ENCODE measurements around the gene GNAZ. TPM values are rescaled to one million over a fixed set of nuclear protein-coding genes. Genes with fewer than 3 reads are reported as not detected.

Gene GNAZ
- total RNA-seq, 2 experiments from 2014 or later: 0.21 to 0.26 TPM

DNA sequence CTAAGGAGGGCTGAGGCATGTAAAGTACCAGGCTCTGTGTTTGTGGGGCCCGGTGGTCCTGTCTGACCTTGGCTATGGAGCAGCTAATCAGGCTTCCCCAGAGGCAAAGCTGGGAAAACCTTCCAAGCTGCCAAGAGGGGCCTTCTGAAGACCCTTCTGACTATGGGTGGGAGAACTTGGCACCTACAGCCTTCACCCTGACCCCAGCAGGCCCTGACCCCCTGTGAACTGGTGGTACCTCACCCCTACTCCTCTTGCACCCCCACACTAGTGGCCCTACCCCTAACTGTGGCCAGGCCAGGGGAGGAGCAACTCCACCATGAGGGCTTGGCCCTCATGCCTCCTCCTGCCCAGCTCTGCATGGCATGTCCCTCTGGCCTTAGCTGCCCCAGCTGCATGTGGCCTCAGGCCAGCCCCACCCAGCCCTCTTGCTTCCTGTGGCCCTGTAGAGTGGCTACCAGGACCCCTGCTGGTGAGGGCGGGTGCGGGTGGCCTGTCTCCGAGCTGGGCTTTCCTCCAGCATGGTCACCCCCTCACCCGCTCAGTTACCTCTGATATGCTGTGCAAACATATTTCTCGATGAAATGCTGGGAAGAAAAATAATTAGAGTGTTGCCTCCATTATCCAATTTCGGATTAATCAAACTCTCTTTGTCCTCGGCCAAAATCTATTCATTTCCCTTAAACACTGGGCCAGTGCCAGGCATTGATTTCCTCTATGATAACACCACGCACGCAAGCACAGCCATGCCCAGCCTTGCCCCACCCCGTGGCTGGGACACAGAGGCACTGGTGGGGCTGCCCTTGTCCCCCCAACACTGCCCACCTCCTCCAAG, 7.5 kb downstream of the GNAZ start:
- H3K27ac Mint-ChIP-seq: no peak overlapping the region
- H3K4me1 Mint-ChIP-seq (ENCODE audit: low read depth): peaks cover 10% of the 10 kb centered on the region
- CTCF ChIA-PET: interaction anchor here (0.6 kb wide), 1 partner anchor 102 kb away, joined by 3 read pairs; the partner anchor contains the start of gene BCR
- POLR2A ChIA-PET: no interaction called here
- H3K36me3 Mint-ChIP-seq (ENCODE audit: low read depth): no peaks in the 10 kb centered on the region
- no peaks in the 10 kb centered on the region for H3K9me3 Mint-ChIP-seq (ENCODE audit: insufficient read depth)
- DNase-seq (no peak), ATAC-seq (no peak)
- H3K4me3 Mint-ChIP-seq: no peak overlapping the region
- peaks cover 16% of the 10 kb centered on the region for H3K27me3 Mint-ChIP-seq (ENCODE audit: low read depth)

DNA sequence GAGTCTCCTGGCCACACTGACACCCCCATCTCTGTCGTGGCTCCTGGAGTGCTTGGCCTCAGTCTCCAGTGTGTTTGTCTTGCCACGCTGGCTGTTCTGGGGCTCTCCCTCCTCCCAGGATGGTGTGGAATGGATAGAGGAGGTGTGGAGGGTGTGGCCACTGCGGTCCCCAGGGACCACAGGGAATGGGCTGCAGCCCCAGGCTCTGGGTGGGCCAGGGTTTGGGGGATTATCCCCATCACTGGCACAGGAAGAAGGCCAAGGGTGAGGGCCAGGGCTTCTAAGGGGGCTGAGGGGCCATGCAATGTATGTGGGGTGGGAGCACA, 8.1 kb downstream of the GNAZ start:
- no peaks in the 10 kb centered on the region for H3K36me3 Mint-ChIP-seq (ENCODE audit: low read depth)
- ATAC-seq (no peak), DNase-seq (no peak)
- H3K4me1 Mint-ChIP-seq (ENCODE audit: low read depth): peaks cover 10% of the 10 kb centered on the region
- H3K4me3 Mint-ChIP-seq: no peak overlapping the region
- ChIA-PET POLR2A (no interaction called here), CTCF (no interaction called here)
- no peak overlapping the region for H3K27ac Mint-ChIP-seq
- peaks cover 14% of the 10 kb centered on the region for H3K27me3 Mint-ChIP-seq (ENCODE audit: low read depth)
- H3K9me3 Mint-ChIP-seq (ENCODE audit: insufficient read depth): no peaks in the 10 kb centered on the region

DNA sequence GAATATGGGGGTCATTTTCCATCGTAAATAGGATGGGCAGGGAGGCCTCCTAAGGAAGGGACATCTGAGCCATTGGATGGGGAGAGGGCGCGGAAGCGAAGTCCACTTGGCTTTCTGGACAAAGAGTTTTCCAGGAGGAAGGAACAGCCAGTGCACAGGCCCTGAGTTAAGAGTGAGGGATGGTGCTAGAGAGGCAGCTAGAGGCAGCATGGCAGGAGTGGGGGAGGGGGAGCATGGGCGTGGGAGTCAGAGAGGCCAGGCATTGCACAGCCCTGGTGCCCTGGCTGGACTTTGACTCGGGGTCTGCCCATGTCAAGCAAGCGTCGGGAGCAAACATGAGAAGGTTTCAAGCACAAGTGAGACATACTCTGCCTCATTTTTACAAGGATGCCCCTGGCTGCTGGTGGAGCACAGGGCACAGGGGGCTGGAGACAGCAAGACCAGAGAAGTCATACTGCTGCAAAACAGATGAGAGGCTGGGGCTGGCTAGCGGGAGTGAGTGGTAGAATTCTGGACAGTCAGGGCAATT, 9.0 kb downstream of the GNAZ start:
- POLR2A ChIA-PET: no interaction called here
- H3K4me3 Mint-ChIP-seq: no peak overlapping the region
- ATAC-seq (no peak), DNase-seq (no peak)
- H3K27me3 Mint-ChIP-seq (ENCODE audit: low read depth): peaks cover 12% of the 10 kb centered on the region
- peaks cover 10% of the 10 kb centered on the region for H3K4me1 Mint-ChIP-seq (ENCODE audit: low read depth)
- CTCF ChIA-PET: no interaction called here
- no peaks in the 10 kb centered on the region for H3K9me3 Mint-ChIP-seq (ENCODE audit: insufficient read depth)
- no peaks in the 10 kb centered on the region for H3K36me3 Mint-ChIP-seq (ENCODE audit: low read depth)
- H3K27ac Mint-ChIP-seq: no peak overlapping the region

DNA sequence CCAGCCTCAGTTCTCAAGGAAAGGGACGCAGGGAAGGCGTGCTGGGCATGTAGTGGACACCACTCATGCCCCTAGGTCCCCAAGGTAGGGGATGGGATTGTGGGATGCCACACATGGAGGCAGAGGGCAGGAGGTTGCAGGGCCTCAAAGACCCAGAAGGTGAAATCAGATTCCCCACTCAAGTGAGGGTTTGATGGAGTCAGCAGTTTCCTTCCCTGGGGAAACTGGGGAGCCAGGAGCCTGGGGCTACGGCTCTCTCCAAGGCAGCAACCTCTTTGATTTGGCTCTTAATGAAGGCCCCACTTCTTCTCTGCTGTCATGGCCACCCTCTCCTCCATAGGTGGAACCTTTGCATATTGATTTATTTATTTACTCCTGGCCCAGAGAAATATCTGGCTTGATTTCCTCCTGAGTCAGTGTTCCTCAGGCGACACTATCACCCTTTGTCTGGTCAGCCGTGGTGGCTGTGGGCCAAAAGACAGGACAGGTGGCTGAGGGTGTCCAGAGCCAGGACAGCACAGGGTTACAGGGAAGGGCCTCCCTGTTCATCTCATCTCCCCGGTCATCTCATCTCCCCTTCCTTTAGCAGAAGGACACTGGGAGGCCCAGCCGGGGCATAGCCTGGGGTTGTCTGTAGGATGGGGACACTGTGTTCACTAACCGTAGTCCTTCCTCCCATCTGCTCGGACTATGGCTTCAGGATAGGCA, 9.6 kb downstream of the GNAZ start:
- DNase-seq (no peak), ATAC-seq (no peak)
- Mint-ChIP-seq H3K4me1 (ENCODE audit: low read depth) (peaks cover 10% of the 10 kb centered on the region), H3K4me3 (no peak overlapping the region), H3K36me3 (ENCODE audit: low read depth) (no peaks in the 10 kb centered on the region), H3K27me3 (ENCODE audit: low read depth) (peaks cover 9% of the 10 kb centered on the region), H3K27ac (no peak overlapping the region), H3K9me3 (ENCODE audit: insufficient read depth) (no peaks in the 10 kb centered on the region)
- ChIA-PET POLR2A (no interaction called here), CTCF (no interaction called here)

DNA sequence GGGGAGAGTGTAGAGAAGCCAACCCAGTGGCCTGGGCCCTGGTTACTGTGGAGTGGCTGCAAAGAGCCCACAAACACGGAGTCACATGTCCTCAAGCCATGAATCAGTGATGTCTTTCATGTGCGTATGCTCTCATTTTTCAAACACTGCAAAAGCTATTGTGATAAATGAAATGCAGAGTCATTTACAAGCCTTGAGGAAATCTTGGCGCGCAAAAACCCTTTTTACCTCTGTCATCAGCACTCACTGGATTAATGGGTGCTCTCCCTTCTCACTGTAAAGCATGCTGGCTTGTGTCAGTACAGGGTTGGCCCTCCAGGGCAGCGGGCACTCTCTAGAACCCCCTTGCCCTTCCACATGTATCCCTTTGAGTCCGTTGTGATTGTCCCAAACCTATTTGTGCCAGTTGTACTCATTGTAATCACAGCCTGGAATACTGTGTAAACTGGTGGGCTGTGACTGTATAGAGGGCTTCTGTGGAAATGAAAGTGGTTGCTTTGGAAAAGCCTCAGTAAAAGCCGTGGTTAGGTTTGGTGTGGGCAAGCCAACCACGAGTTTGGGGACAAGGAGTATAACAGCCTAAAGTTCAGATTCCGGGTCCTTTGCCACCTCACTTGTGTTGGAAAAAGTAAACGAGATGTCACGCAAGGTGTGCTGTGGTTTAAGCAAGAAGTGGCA, 10.4 kb downstream of the GNAZ start:
- Mint-ChIP-seq H3K4me3 (no peak overlapping the region), H3K27ac (no peak overlapping the region), H3K4me1 (ENCODE audit: low read depth) (peaks cover 10% of the 10 kb centered on the region), H3K9me3 (ENCODE audit: insufficient read depth) (no peaks in the 10 kb centered on the region), H3K36me3 (ENCODE audit: low read depth) (no peaks in the 10 kb centered on the region), H3K27me3 (ENCODE audit: low read depth) (peaks cover 13% of the 10 kb centered on the region)
- ChIA-PET POLR2A (no interaction called here), CTCF (no interaction called here)
- peak; percentile 21 for ATAC-seq
- no peak for DNase-seq

GRCh38 chr22:23082534-23083314, 12.4 kb downstream of the GNAZ start:
- POLR2A ChIA-PET: no interaction called here

GRCh38 chr22:23083315-23084021, 13.1 kb downstream of the GNAZ start:
- Mint-ChIP-seq H3K9me3 (ENCODE audit: insufficient read depth) (no peaks in the 10 kb centered on the region), H3K4me3 (no peak overlapping the region), H3K27ac (no peak overlapping the region), H3K4me1 (ENCODE audit: low read depth) (peaks cover 21% of the 10 kb centered on the region), H3K36me3 (ENCODE audit: low read depth) (no peaks in the 10 kb centered on the region), H3K27me3 (ENCODE audit: low read depth) (peaks cover 15% of the 10 kb centered on the region)
- POLR2A ChIA-PET: no interaction called here
- CTCF ChIA-PET: no interaction called here
- ATAC-seq (no peak), DNase-seq (no peak)

More at GRCh38 chr22:23082534-23083314, 12.4 kb downstream of the GNAZ start:
- CTCF ChIA-PET: no interaction called here
- DNase-seq: no peak
- Mint-ChIP-seq H3K27ac (no peak overlapping the region), H3K9me3 (ENCODE audit: insufficient read depth) (no peaks in the 10 kb centered on the region), H3K4me3 (no peak overlapping the region), H3K36me3 (ENCODE audit: low read depth) (no peaks in the 10 kb centered on the region), H3K4me1 (ENCODE audit: low read depth) (peaks cover 14% of the 10 kb centered on the region), H3K27me3 (ENCODE audit: low read depth) (peaks cover 15% of the 10 kb centered on the region)
- ATAC-seq: no peak

GRCh38 chr22:23084453-23085350, 14.4 kb downstream of the GNAZ start:
- ChIA-PET POLR2A (no interaction called here), CTCF (no interaction called here)
- DNase-seq (no peak), ATAC-seq (no peak)
- H3K36me3 Mint-ChIP-seq (ENCODE audit: low read depth): no peaks in the 10 kb centered on the region
- peaks cover 27% of the 10 kb centered on the region for H3K4me1 Mint-ChIP-seq (ENCODE audit: low read depth)
- H3K9me3 Mint-ChIP-seq (ENCODE audit: insufficient read depth): no peaks in the 10 kb centered on the region
- no peak overlapping the region for H3K4me3 Mint-ChIP-seq
- peaks cover 15% of the 10 kb centered on the region for H3K27me3 Mint-ChIP-seq (ENCODE audit: low read depth)
- H3K27ac Mint-ChIP-seq: no peak overlapping the region

DNA sequence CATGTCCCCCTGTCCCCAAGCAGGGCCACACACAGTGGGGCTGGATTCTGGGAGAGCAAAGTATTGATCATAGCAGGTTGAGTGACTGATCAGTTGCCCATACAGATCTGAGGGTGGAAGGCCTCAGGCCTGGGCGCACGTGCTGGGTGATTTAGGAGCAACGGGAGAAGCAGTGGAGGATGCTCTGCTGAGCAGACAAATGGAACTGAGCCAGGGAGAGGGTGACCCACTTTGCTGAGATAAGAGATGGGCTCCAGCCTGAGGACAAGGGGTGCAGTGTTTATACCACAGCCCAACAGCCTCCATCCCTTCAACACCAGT, 15.0 kb downstream of the GNAZ start:
- no peak for DNase-seq
- H3K9me3 Mint-ChIP-seq (ENCODE audit: insufficient read depth): no peaks in the 10 kb centered on the region
- CTCF ChIA-PET: no interaction called here

DNA sequence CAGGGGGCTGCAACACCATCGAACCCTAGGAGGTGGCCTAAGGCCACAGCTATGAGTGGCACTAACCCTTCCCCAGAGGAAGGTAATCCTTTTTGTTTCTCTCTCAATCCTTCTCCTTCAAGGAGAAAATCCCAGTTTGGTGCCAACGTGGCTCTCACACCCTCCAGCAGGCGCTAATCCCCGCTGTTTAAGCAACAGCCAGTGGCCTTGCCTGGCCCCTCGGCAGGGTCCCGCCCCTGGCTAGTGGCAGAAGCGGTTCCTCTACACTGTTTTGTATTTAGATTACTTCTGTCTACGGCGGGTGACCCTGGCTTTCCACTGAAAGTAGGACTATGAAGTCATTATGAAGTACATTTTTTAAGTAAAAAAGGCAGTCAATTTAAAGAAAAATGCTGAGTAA, 15.5 kb downstream of the GNAZ start:
- H3K9me3 Mint-ChIP-seq (ENCODE audit: insufficient read depth): no peaks in the 10 kb centered on the region
- DNase-seq (no peak), ATAC-seq (no peak)
- H3K27ac Mint-ChIP-seq: no peak overlapping the region
- POLR2A ChIA-PET: no interaction called here
- CTCF ChIA-PET: no interaction called here
- no peak overlapping the region for H3K4me3 Mint-ChIP-seq
- no peaks in the 10 kb centered on the region for H3K36me3 Mint-ChIP-seq (ENCODE audit: low read depth)
- H3K4me1 Mint-ChIP-seq (ENCODE audit: low read depth): peaks cover 23% of the 10 kb centered on the region
- H3K27me3 Mint-ChIP-seq (ENCODE audit: low read depth): peaks cover 15% of the 10 kb centered on the region

More for the DNA sequence above, 15.0 kb downstream of the GNAZ start:
- H3K36me3 Mint-ChIP-seq (ENCODE audit: low read depth): no peaks in the 10 kb centered on the region
- no peak overlapping the region for H3K4me3 Mint-ChIP-seq
- H3K27ac Mint-ChIP-seq: no peak overlapping the region
- POLR2A ChIA-PET: no interaction called here
- ATAC-seq: no peak
- peaks cover 27% of the 10 kb centered on the region for H3K4me1 Mint-ChIP-seq (ENCODE audit: low read depth)
- H3K27me3 Mint-ChIP-seq (ENCODE audit: low read depth): peaks cover 15% of the 10 kb centered on the region

DNA sequence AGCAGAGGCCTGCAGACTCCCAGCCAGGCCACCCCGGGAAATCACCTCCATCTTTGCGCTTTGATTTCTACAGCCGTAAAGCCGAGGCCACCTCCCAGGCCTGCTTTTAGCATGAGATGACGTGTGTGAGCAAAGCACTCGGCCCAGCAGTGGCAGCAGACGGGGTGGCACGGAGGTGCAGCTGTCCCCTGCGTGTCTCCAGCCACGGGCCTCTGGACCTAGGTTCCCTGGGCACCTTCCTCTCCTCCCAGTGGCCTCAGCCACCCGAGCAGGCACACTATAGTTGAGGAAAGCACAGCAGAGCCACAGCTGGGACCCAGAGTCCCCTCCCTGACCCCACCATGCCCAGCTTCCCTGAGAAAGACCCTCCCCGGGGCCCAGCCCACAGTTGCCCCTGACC, 15.9 kb downstream of the GNAZ start:
- DNase-seq (no peak), ATAC-seq (no peak)
- POLR2A ChIA-PET: no interaction called here
- H3K9me3 Mint-ChIP-seq (ENCODE audit: insufficient read depth): no peaks in the 10 kb centered on the region
- no peaks in the 10 kb centered on the region for H3K36me3 Mint-ChIP-seq (ENCODE audit: low read depth)
- no peak overlapping the region for H3K27ac Mint-ChIP-seq
- H3K4me3 Mint-ChIP-seq: no peak overlapping the region
- H3K4me1 Mint-ChIP-seq (ENCODE audit: low read depth): peaks cover 19% of the 10 kb centered on the region
- CTCF ChIA-PET: no interaction called here
- H3K27me3 Mint-ChIP-seq (ENCODE audit: low read depth): peaks cover 15% of the 10 kb centered on the region

All from activated CD8-positive, alpha-beta T cell treated with anti-CD3 and anti-CD28 coated beads, Interleukin-2, amount 10 ng/mL, durations not matched to agents 7 days and 5 days (primary cell).